HEK293 (cell line): ENCODE results near the gene CD151.

Experiments
- GLI2 ChIP-seq: fragments of 450-650 bp; formaldehyde crosslinking; IDR thresholded peaks from 2 replicates; pipeline ENCODE4; 2017; ENCODE audit warnings: missing biosample characterization, missing genetic modification characterization, low read depth, borderline replicate concordance
- HIC1 ChIP-seq: fragments of 450-650 bp; formaldehyde crosslinking; IDR thresholded peaks from 2 replicates; pipeline ENCODE4 v1.5.1; 2016; ENCODE audit warnings: missing biosample characterization, missing genetic modification characterization
- MYNN ChIP-seq: fragments of 450-650 bp; formaldehyde crosslinking; IDR thresholded peaks from 2 replicates; pipeline ENCODE4 v1.5.1; 2016; ENCODE audit warnings: missing biosample characterization, missing genetic modification characterization, borderline replicate concordance
- PRDM6 ChIP-seq: fragments of 450-650 bp; formaldehyde crosslinking; IDR thresholded peaks from 2 replicates; pipeline ENCODE4 v1.5.1; 2017; ENCODE audit warnings: missing biosample characterization, missing genetic modification characterization
- SCRT1 ChIP-seq: fragments of 450-650 bp; formaldehyde crosslinking; IDR thresholded peaks from 2 replicates; pipeline ENCODE4 v1.5.1; 2016; ENCODE audit warnings: missing biosample characterization, missing genetic modification characterization, borderline replicate concordance
- SETDB1 ChIP-seq: IDR thresholded peaks from one replicate; pipeline ENCODE4 v1.6.1; 2017; ENCODE audit warnings: mild to moderate bottlenecking, low read length, moderate library complexity, mixed read lengths; ENCODE audit not compliant: insufficient read length
- SP2 ChIP-seq: fragments of 450-650 bp; formaldehyde crosslinking; IDR thresholded peaks from 2 replicates; pipeline ENCODE4 v1.5.1; 2016; ENCODE audit warnings: missing biosample characterization, missing genetic modification characterization
- SP3 ChIP-seq: fragments of 450-650 bp; formaldehyde crosslinking; IDR thresholded peaks from 2 replicates; pipeline ENCODE4 v1.5.1; 2016; ENCODE audit warnings: missing biosample characterization, missing genetic modification characterization
- TRIM28 ChIP-seq: IDR thresholded peaks from 2 replicates; pipeline ENCODE4 v1.6.1; 2011; ENCODE audit warnings: low read length, control low read depth, borderline replicate concordance
- YY1 ChIP-seq: fragments of 450-650 bp; formaldehyde crosslinking; IDR thresholded peaks from 2 replicates; pipeline ENCODE4 v1.5.1; 2018; ENCODE audit warnings: missing biosample characterization, missing genetic modification characterization
- ZBTB10 ChIP-seq: fragments of 450-650 bp; formaldehyde crosslinking; IDR thresholded peaks from 2 replicates; pipeline ENCODE4 v1.5.1; 2016; ENCODE audit warnings: missing biosample characterization, missing genetic modification characterization
- ZNF138 ChIP-seq: fragments of 450-650 bp; formaldehyde crosslinking; IDR thresholded peaks from 2 replicates; pipeline ENCODE4 v1.5.1; 2016; ENCODE audit warnings: missing biosample characterization, missing genetic modification characterization, borderline replicate concordance
- ZNF18 ChIP-seq: fragments of 450-650 bp; formaldehyde crosslinking; IDR thresholded peaks from 2 replicates; pipeline ENCODE4 v1.5.1; 2016; ENCODE audit warnings: missing biosample characterization, missing genetic modification characterization
- ZNF2 ChIP-seq: fragments of 450-650 bp; formaldehyde crosslinking; IDR thresholded peaks from 2 replicates; pipeline ENCODE4 v1.5.1; 2016; ENCODE audit warnings: missing biosample characterization, missing genetic modification characterization
- ZNF26 ChIP-seq: fragments of 450-650 bp; formaldehyde crosslinking; IDR thresholded peaks from 2 replicates; pipeline ENCODE4 v1.5.1; 2016; ENCODE audit warnings: missing biosample characterization, missing genetic modification characterization
- ZNF354C ChIP-seq: fragments of 450-650 bp; formaldehyde crosslinking; IDR thresholded peaks from 2 replicates; pipeline ENCODE4 v1.5.1; 2016; ENCODE audit warnings: missing biosample characterization, missing genetic modification characterization, low read depth, borderline replicate concordance
- ZNF513 ChIP-seq: fragments of 450-650 bp; IDR thresholded peaks from 2 replicates; pipeline ENCODE4 v1.5.1; 2018; ENCODE audit warnings: missing biosample characterization, missing genetic modification characterization
- ZNF514 ChIP-seq: fragments of 450-650 bp; formaldehyde crosslinking; IDR thresholded peaks from 2 replicates; pipeline ENCODE4 v1.5.1; 2016; ENCODE audit warnings: missing biosample characterization, missing genetic modification characterization
- ZNF549 ChIP-seq: fragments of 450-650 bp; IDR thresholded peaks from 2 replicates; pipeline ENCODE4 v1.5.1; 2018; ENCODE audit warnings: missing biosample characterization, missing genetic modification characterization, mild to moderate bottlenecking, inconsistent platforms, moderate library complexity
- ZNF560 ChIP-seq: fragments of 450-650 bp; formaldehyde crosslinking; IDR thresholded peaks from 2 replicates; pipeline ENCODE4 v1.5.1; 2017; ENCODE audit warnings: missing biosample characterization, missing genetic modification characterization, borderline replicate concordance
- ZNF561 ChIP-seq: fragments of 450-650 bp; IDR thresholded peaks from 2 replicates; pipeline ENCODE4 v1.5.1; 2018; ENCODE audit warnings: missing biosample characterization, missing genetic modification characterization, borderline replicate concordance
- ZNF571 ChIP-seq: fragments of 450-650 bp; formaldehyde crosslinking; IDR thresholded peaks from 2 replicates; pipeline ENCODE4 v1.5.0; 2017; ENCODE audit warnings: missing biosample characterization, missing genetic modification characterization
- ZNF580 ChIP-seq: fragments of 450-650 bp; formaldehyde crosslinking; IDR thresholded peaks from 2 replicates; pipeline ENCODE4 v1.5.1; 2016; ENCODE audit warnings: missing biosample characterization, missing genetic modification characterization
- ZNF701 ChIP-seq: fragments of 450-650 bp; formaldehyde crosslinking; IDR thresholded peaks from 2 replicates; pipeline ENCODE4 v1.5.1; 2016; ENCODE audit warnings: missing biosample characterization, missing genetic modification characterization
- ZNF707 ChIP-seq: fragments of 450-650 bp; formaldehyde crosslinking; IDR thresholded peaks from 2 replicates; pipeline ENCODE4 v1.5.1; 2016; ENCODE audit warnings: missing biosample characterization, missing genetic modification characterization
- ZNF792 ChIP-seq: fragments of 450-650 bp; formaldehyde crosslinking; IDR thresholded peaks from 2 replicates; pipeline ENCODE4 v1.5.1; 2016; ENCODE audit warnings: missing biosample characterization, missing genetic modification characterization

The CD151 gene

GRCh38 chr11:843818-844692 lies 11.3 kb downstream of the CD151 start (continued):
- no peak for TF ChIP-seq ZNF701 (tag by site-specific recombination)
- peak; percentile 55 for TF ChIP-seq SP2
- no peak for TF ChIP-seq ZBTB10 (tag by site-specific recombination)
- TF ChIP-seq YY1 (tag by site-specific recombination) = no peak
- no peak for TF ChIP-seq ZNF513
- no peak for TF ChIP-seq ZNF2
- no peak for TF ChIP-seq TRIM28
- TF ChIP-seq ZNF571 (tag by site-specific recombination) = no peak
- TF ChIP-seq ZNF514 = no peak
- TF ChIP-seq ZNF18 (tag by site-specific recombination) = no peak
- no peak for TF ChIP-seq ZNF561 (tag by site-specific recombination)
- no peak for TF ChIP-seq SETDB1
- no peak for TF ChIP-seq ZNF354C (tag by site-specific recombination)
- TF ChIP-seq ZNF560 (tag by site-specific recombination) = no peak
- TF ChIP-seq ZNF138 = no peak
- no peak for TF ChIP-seq ZNF549
- no peak for TF ChIP-seq ZNF580
- TF ChIP-seq PRDM6 (tag by site-specific recombination) = no peak
- 0 out of 2 replicates have a peak, but pooled peaks have one; percentile 14 for TF ChIP-seq SP3 (tag by site-specific recombination)
- TF ChIP-seq ZNF26 = no peak
- TF ChIP-seq HIC1 (tag by site-specific recombination) = no peak
- TF ChIP-seq MYNN (tag by site-specific recombination) = no peak
- no peak for TF ChIP-seq ZNF707 (tag by site-specific recombination)
- TF ChIP-seq SCRT1 (tag by site-specific recombination) = no peak
- TF ChIP-seq GLI2 = no peak
- no peak for TF ChIP-seq ZNF792 (tag by site-specific recombination)
